OCI-LY7 (cell line): ENCODE results near the gene TMPRSS9. TPM values are rescaled to one million over a fixed set of nuclear protein-coding genes. Genes with fewer than 3 reads are reported as not detected.

ENCODE experiments used
- BruUV-seq: library from RNA; stranded (reverse); fragments of 400-500 nt; replicated peaks from 2 replicates; lab custom pipeline; 2021; lab: Mats Ljungman, UMichigan
- CTCF ChIA-PET: fragments of 300-600 bp; sonication (Branson Sonifier 250); formaldehyde crosslinking; loops from one replicate; lab custom pipeline; 2022; ENCODE audit warnings: antibody characterized with exemption; ENCODE audit not compliant: unreplicated experiment; lab: Charles Lee
- POLR2A ChIA-PET: fragments of 300-600 bp; sonication (Branson Sonifier 250); formaldehyde crosslinking; loops from one replicate; lab custom pipeline; 2022; ENCODE audit warnings: antibody characterized with exemption; lab: Charles Lee
- DNase-seq: peaks from one replicate; pipeline ENCODE4 v3.0.0-alpha.2; 2015; ENCODE audit warnings: low spot score
- H2AFZ ChIP-seq: fragments of 200-600 bp; sonication (generic), shearing (Covaris generic); 2 replicates; pipeline ENCODE4 v1.6.1; 2014; ENCODE audit warnings: mild to moderate bottlenecking, antibody characterized with exemption, low read length, moderate library complexity
- H3K27ac ChIP-seq: fragments of 200-600 bp; sonication (generic); 2 replicates; pipeline ENCODE4 v1.5.1; 2014; ENCODE audit warnings: mixed run types, low read depth, mild to moderate bottlenecking, moderate library complexity, low read length, inconsistent platforms; ENCODE audit not compliant: poor library complexity, severe bottlenecking
- H3K36me3 ChIP-seq: fragments of 200-600 bp; sonication (generic); 2 replicates; pipeline ENCODE4 v1.6.1; 2014; ENCODE audit warnings: mild to moderate bottlenecking, antibody characterized with exemption, low read length, moderate library complexity, mixed read lengths; ENCODE audit not compliant: insufficient read depth
- H3K4me1 ChIP-seq: fragments of 200-600 bp; sonication (generic); 2 replicates; pipeline ENCODE4 v1.5.1; 2014; ENCODE audit warnings: mild to moderate bottlenecking, low read length; ENCODE audit not compliant: insufficient read depth, poor library complexity, severe bottlenecking
- H3K4me2 ChIP-seq: fragments of 200-600 bp; sonication (generic); 2 replicates; pipeline ENCODE4 v1.6.1; 2014; ENCODE audit warnings: mild to moderate bottlenecking, low read length
- H3K4me3 ChIP-seq: fragments of 200-600 bp; sonication (generic); 2 replicates; pipeline ENCODE4 v1.5.1; 2014; ENCODE audit warnings: mild to moderate bottlenecking, low read depth, low read length; ENCODE audit not compliant: poor library complexity, severe bottlenecking
- H3K79me2 ChIP-seq: fragments of 200-600 bp; sonication (generic); 2 replicates; pipeline ENCODE4 v1.6.1; 2016; ENCODE audit warnings: low read depth, mild to moderate bottlenecking, low read length, moderate library complexity, mixed read lengths; ENCODE audit not compliant: insufficient read depth
- H3K9me2 ChIP-seq: fragments of 200-600 bp; sonication (generic); 2 replicates; pipeline ENCODE4 v1.6.1; 2016; ENCODE audit warnings: mild to moderate bottlenecking, low read length, mixed read lengths; ENCODE audit not compliant: insufficient read depth
- H3K9me3 ChIP-seq: fragments of 200-600 bp; sonication (generic); 2 replicates; pipeline ENCODE4 v1.6.1; 2014; ENCODE audit warnings: mild to moderate bottlenecking, mixed run types, low read length, mixed read lengths
- H4K20me1 ChIP-seq: fragments of 200-600 bp; sonication (generic); 2 replicates; pipeline ENCODE4 v1.6.1; 2014; ENCODE audit warnings: mild to moderate bottlenecking, antibody characterized with exemption, low read length, moderate library complexity, mixed read lengths; ENCODE audit not compliant: insufficient read depth
- CTCF ChIP-seq: fragments of 200-600 bp; sonication (generic); conservative IDR thresholded peaks from 2 replicates; pipeline ENCODE4 v1.5.1; 2014; ENCODE audit warnings: mild to moderate bottlenecking, antibody characterized with exemption, low read length, moderate library complexity, mixed read lengths
- EZH2phosphoT487 ChIP-seq: fragments of 200-600 bp; sonication (generic); IDR thresholded peaks from 2 replicates; pipeline ENCODE4 v1.6.1; 2018; ENCODE audit warnings: low read depth, borderline replicate concordance, mild to moderate bottlenecking, mixed run types, antibody characterized with exemption, low read length, moderate library complexity, mixed read lengths
- intact Hi-C: fragments of 100-400 bp; cut with micrococcal nuclease; formaldehyde crosslinking; loops from one replicate; pipeline ENCODE4 v1.10.0; 2022; ENCODE audit not compliant: unreplicated experiment
- total RNA-seq, 2 experiments: library from RNA; depleted of rRNA in 1 of 2; stranded (reverse); fragments of >200 nt in 1 of 2; shearing (Covaris generic) in 1 of 2; gene quantifications; 2 replicates each; pipeline ENCODE4 v1.2.3, GENCODE V29; 2014 to 2022

TMPRSS9 gene
- total RNA-seq, 2 experiments from 2014 or later: 0.44 TPM; not detected in 1

- H3K36me3 ChIP-seq: peaks cover 34% of the 10 kb centered on the region
- H2AFZ ChIP-seq: no peak overlapping the region
- intact Hi-C loops: no loop called here
- H3K4me3 ChIP-seq: no peak overlapping the region
- no peaks in the 10 kb centered on the region for H3K79me2 ChIP-seq
- no peaks in the 10 kb centered on the region for H3K9me3 ChIP-seq
- ChIA-PET CTCF (no interaction called here), POLR2A (no interaction called here)
- DNase-seq: no peak
- no peak overlapping the region for H3K4me2 ChIP-seq
- no peaks in the 10 kb centered on the region for H3K4me1 ChIP-seq
- no peaks in the 10 kb centered on the region for H4K20me1 ChIP-seq
- no peak for TF ChIP-seq CTCF
- TF ChIP-seq EZH2phosphoT487: no peak
- no peaks in the 10 kb centered on the region for H3K9me2 ChIP-seq
- no peak overlapping the region for H3K27ac ChIP-seq
- BruUV-seq: no TSS peak
Measured at GRCh38 chr19:2350656-2351055, 9.4 kb upstream of the TMPRSS9 start.

GRCh38 chr19:2351591-2351990 lies 8.5 kb upstream of the TMPRSS9 start:
- no peak overlapping the region for H2AFZ ChIP-seq
- no peak overlapping the region for H3K27ac ChIP-seq
- no peak for DNase-seq
- H3K36me3 ChIP-seq: peaks cover 30% of the 10 kb centered on the region
- no TSS peak for BruUV-seq
- no peaks in the 10 kb centered on the region for H3K9me3 ChIP-seq
- H3K4me2 ChIP-seq: no peak overlapping the region
- intact Hi-C loops: no loop called here
- no peaks in the 10 kb centered on the region for H3K4me1 ChIP-seq
- TF ChIP-seq CTCF (no peak), EZH2phosphoT487 (no peak)
- no peak overlapping the region for H3K4me3 ChIP-seq
- ChIA-PET CTCF (no interaction called here), POLR2A (no interaction called here)
- H4K20me1 ChIP-seq: no peaks in the 10 kb centered on the region
- H3K9me2 ChIP-seq: no peaks in the 10 kb centered on the region
- no peaks in the 10 kb centered on the region for H3K79me2 ChIP-seq

GRCh38 chr19:2352121-2352520 lies 7.9 kb upstream of the TMPRSS9 start:
- Histone ChIP-seq H3K4me1 (no peaks in the 10 kb centered on the region), H3K4me3 (no peak overlapping the region), H3K9me3 (no peaks in the 10 kb centered on the region), H3K79me2 (no peaks in the 10 kb centered on the region), H3K9me2 (no peaks in the 10 kb centered on the region), H2AFZ (no peak overlapping the region), H3K27ac (no peak overlapping the region), H3K36me3 (peaks cover 26% of the 10 kb centered on the region), H4K20me1 (no peaks in the 10 kb centered on the region), H3K4me2 (no peak overlapping the region)
- ChIA-PET CTCF (no interaction called here), POLR2A (no interaction called here)
- intact Hi-C loops: no loop called here
- no peak for DNase-seq
- TF ChIP-seq EZH2phosphoT487 (no peak), CTCF (no peak)
- no TSS peak for BruUV-seq
